ENCODE data around the gene ALG9. TPM values are rescaled to one million over a fixed set of nuclear protein-coding genes. Genes with fewer than 3 reads are reported as not detected.
A peak's percentile ranks its signal among the peaks of the same experiment; 100 is the strongest.

The ALG9 gene
- total RNA-seq, 1 donor from 2014 or later: 24.9 TPM

DNA sequence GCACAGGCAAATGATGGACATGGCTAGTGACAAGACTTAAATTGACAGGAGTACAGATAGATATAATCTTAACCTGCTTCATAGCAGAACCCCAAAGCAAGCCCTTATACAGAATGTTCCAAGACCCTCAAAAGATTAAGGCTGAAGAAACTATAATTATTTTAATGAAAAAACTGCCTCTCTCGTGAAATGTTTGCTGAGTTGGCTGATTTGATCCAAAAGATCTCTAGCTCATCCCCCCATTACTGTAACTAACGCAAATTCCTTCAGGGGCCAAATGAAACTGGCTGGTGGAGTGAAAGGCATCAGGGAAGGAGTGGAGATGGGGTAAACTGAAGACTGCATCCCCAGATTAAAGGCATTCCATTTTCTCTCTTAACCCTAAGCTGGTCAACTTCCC lies 19.3 kb downstream of the ALG9 start:
- peaks cover 3% of the 10 kb centered on the region for H3K4me1 ChIP-seq (ENCODE audit: insufficient read depth, low read length)
- no peak for DNase-seq (ENCODE audit: low read depth)
- H3K27me3 ChIP-seq (ENCODE audit: insufficient read depth, low read length): no peaks in the 10 kb centered on the region
- Mint-ChIP-seq H3K36me3 (ENCODE audit: low read depth, unreplicated experiment) (peaks cover 8% of the 10 kb centered on the region), H3K27me3 (ENCODE audit: low read depth, unreplicated experiment) (no peaks in the 10 kb centered on the region), H3K27ac (ENCODE audit: unreplicated experiment) (no peak overlapping the region), H3K4me1 (ENCODE audit: low read depth, unreplicated experiment) (peaks cover 9% of the 10 kb centered on the region), H3K9me3 (ENCODE audit: unreplicated experiment) (no peaks in the 10 kb centered on the region), H3K4me3 (ENCODE audit: unreplicated experiment) (no peak overlapping the region)
- no peak overlapping the region for H3K27ac ChIP-seq (ENCODE audit: low read depth, low read length)
- no peak overlapping the region for H2AFZ ChIP-seq (ENCODE audit: low read depth, low read length)
- H4K20me1 ChIP-seq (ENCODE audit: insufficient read depth, low read length): no peaks in the 10 kb centered on the region
- TF ChIP-seq EZH2 (IDR thresholded peaks at IDR 0.05; ENCODE audit: insufficient read depth, low read length): no peak
- TF ChIP-seq, protein P1, sequence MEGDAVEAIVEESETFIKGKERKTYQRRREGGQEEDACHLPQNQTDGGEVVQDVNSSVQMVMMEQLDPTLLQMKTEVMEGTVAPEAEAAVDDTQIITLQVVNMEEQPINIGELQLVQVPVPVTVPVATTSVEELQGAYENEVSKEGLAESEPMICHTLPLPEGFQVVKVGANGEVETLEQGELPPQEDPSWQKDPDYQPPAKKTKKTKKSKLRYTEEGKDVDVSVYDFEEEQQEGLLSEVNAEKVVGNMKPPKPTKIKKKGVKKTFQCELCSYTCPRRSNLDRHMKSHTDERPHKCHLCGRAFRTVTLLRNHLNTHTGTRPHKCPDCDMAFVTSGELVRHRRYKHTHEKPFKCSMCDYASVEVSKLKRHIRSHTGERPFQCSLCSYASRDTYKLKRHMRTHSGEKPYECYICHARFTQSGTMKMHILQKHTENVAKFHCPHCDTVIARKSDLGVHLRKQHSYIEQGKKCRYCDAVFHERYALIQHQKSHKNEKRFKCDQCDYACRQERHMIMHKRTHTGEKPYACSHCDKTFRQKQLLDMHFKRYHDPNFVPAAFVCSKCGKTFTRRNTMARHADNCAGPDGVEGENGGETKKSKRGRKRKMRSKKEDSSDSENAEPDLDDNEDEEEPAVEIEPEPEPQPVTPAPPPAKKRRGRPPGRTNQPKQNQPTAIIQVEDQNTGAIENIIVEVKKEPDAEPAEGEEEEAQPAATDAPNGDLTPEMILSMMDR (IDR thresholded peaks at IDR 0.05; ENCODE audit: insufficient read depth, low read depth, low read length): no peak
- H3K9me3 ChIP-seq (ENCODE audit: insufficient read depth, low read depth, low read length): no peaks in the 10 kb centered on the region
- peaks cover 14% of the 10 kb centered on the region for H3K36me3 ChIP-seq (ENCODE audit: insufficient read depth, low read length)
- H3K9ac ChIP-seq (ENCODE audit: low read length): no peak overlapping the region
- no peak for FAIRE-seq
- no peak overlapping the region for H3K4me3 ChIP-seq (ENCODE audit: insufficient read depth, low read depth, low read length)
- no peaks in the 10 kb centered on the region for H3K79me2 ChIP-seq (ENCODE audit: insufficient read depth, low read length)
- H3K4me2 ChIP-seq (ENCODE audit: low read length): no peak overlapping the region

DNA sequence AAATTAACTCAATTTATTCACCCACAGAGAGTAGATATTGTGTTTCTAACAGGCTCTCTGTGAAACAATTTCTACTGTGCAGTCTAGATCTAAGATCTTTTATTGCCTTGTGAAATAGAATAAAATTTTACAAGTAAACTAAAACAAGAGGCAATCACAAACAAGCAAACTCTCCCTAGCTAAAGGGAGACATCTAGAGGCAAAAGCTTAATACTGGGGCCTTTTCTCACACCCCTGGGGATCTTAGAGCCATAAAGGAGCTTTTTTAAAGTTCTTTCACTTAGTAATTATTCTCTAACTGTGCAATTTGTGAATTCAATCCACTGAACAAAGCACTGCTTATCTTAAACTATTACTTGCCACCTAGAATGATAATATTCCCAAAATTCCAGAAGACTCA lies 19.7 kb downstream of the ALG9 start:
- Mint-ChIP-seq H3K27ac (ENCODE audit: unreplicated experiment) (no peak overlapping the region), H3K4me3 (ENCODE audit: unreplicated experiment) (no peak overlapping the region), H3K4me1 (ENCODE audit: low read depth, unreplicated experiment) (peaks cover 13% of the 10 kb centered on the region), H3K27me3 (ENCODE audit: low read depth, unreplicated experiment) (no peaks in the 10 kb centered on the region), H3K9me3 (ENCODE audit: unreplicated experiment) (no peaks in the 10 kb centered on the region), H3K36me3 (ENCODE audit: low read depth, unreplicated experiment) (peaks cover 8% of the 10 kb centered on the region)
- no peak for TF ChIP-seq EZH2 (IDR thresholded peaks at IDR 0.05; ENCODE audit: insufficient read depth, low read length)
- TF ChIP-seq, protein P1 (IDR thresholded peaks at IDR 0.05; ENCODE audit: insufficient read depth, low read depth, low read length): peak; percentile 39
- no peak overlapping the region for H3K9ac ChIP-seq (ENCODE audit: low read length)
- H3K9me3 ChIP-seq (ENCODE audit: insufficient read depth, low read depth, low read length): no peaks in the 10 kb centered on the region
- H3K4me2 ChIP-seq (ENCODE audit: low read length): no peak overlapping the region
- FAIRE-seq (no peak), DNase-seq (ENCODE audit: low read depth) (no peak)
- peaks cover 14% of the 10 kb centered on the region for H3K36me3 ChIP-seq (ENCODE audit: insufficient read depth, low read length)
- no peaks in the 10 kb centered on the region for H4K20me1 ChIP-seq (ENCODE audit: insufficient read depth, low read length)
- peaks cover 7% of the 10 kb centered on the region for H3K4me1 ChIP-seq (ENCODE audit: insufficient read depth, low read length)
- no peaks in the 10 kb centered on the region for H3K79me2 ChIP-seq (ENCODE audit: insufficient read depth, low read length)
- no peak overlapping the region for H3K27ac ChIP-seq (ENCODE audit: low read depth, low read length)
- H3K27me3 ChIP-seq (ENCODE audit: insufficient read depth, low read length): no peaks in the 10 kb centered on the region
- no peak overlapping the region for H3K4me3 ChIP-seq (ENCODE audit: insufficient read depth, low read depth, low read length)
- no peak overlapping the region for H2AFZ ChIP-seq (ENCODE audit: low read depth, low read length)

DNA sequence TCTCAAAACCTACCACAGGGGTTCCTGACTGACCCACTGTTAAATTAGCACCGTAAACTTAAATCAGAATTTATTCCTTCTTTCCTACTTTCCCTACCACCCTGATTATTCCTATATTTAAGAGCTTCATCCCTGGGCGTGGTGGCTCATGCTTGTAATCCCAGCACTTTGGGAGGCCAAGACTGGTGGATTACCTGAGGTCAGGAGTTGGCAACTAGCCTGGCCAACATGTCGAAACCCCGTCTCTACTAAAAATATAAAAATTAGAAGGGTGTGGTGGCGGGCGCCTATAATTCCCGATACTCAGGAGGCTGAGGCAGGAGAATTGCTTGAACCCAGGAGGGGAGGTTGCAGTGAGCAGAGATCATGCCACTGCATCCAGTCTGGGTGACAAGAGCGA lies 20.3 kb downstream of the ALG9 start:
- H3K27me3 ChIP-seq (ENCODE audit: insufficient read depth, low read length): no peaks in the 10 kb centered on the region
- H4K20me1 ChIP-seq (ENCODE audit: insufficient read depth, low read length): no peaks in the 10 kb centered on the region
- no peak overlapping the region for H3K27ac ChIP-seq (ENCODE audit: low read depth, low read length)
- no peak overlapping the region for H3K4me3 ChIP-seq (ENCODE audit: insufficient read depth, low read depth, low read length)
- H3K4me1 ChIP-seq (ENCODE audit: insufficient read depth, low read length): peaks cover 13% of the 10 kb centered on the region
- no peaks in the 10 kb centered on the region for H3K27me3 Mint-ChIP-seq (ENCODE audit: low read depth, unreplicated experiment)
- no peak overlapping the region for H3K9ac ChIP-seq (ENCODE audit: low read length)
- H3K4me1 Mint-ChIP-seq (ENCODE audit: low read depth, unreplicated experiment): peaks cover 19% of the 10 kb centered on the region
- no peaks in the 10 kb centered on the region for H3K79me2 ChIP-seq (ENCODE audit: insufficient read depth, low read length)
- peaks cover 8% of the 10 kb centered on the region for H3K36me3 Mint-ChIP-seq (ENCODE audit: low read depth, unreplicated experiment)
- TF ChIP-seq, protein P1 (IDR thresholded peaks at IDR 0.05; ENCODE audit: insufficient read depth, low read depth, low read length): no peak
- TF ChIP-seq EZH2 (IDR thresholded peaks at IDR 0.05; ENCODE audit: insufficient read depth, low read length): no peak
- H2AFZ ChIP-seq (ENCODE audit: low read depth, low read length): no peak overlapping the region
- H3K27ac Mint-ChIP-seq (ENCODE audit: unreplicated experiment): no peak overlapping the region
- H3K9me3 Mint-ChIP-seq (ENCODE audit: unreplicated experiment): no peaks in the 10 kb centered on the region
- no peaks in the 10 kb centered on the region for H3K9me3 ChIP-seq (ENCODE audit: insufficient read depth, low read depth, low read length)
- FAIRE-seq (no peak), DNase-seq (ENCODE audit: low read depth) (no peak)
- no peak overlapping the region for H3K4me2 ChIP-seq (ENCODE audit: low read length)
- no peak overlapping the region for H3K4me3 Mint-ChIP-seq (ENCODE audit: unreplicated experiment)
- peaks cover 14% of the 10 kb centered on the region for H3K36me3 ChIP-seq (ENCODE audit: insufficient read depth, low read length)
